Neuronal stem cell (in vitro differentiated cells): ENCODE measurements around the gene LOXL1.
"Not testable (repeated sequence)": the region's sequence is repeated elsewhere in the genome, so short reads cannot be mapped to it uniquely, and the experiment has no call there.

Experiments used
- DNase-seq: peaks from one replicate; pipeline ENCODE4 v3.0.0-alpha.2; 2013; ENCODE audit warnings: low spot score
- H2AFZ ChIP-seq: one replicate; pipeline ENCODE4 v1.6.1; 2013; ENCODE audit warnings: mild to moderate bottlenecking, low read length, inconsistent platforms
- H2AK5ac ChIP-seq: 2 replicates; pipeline ENCODE4 v1.6.1; 2013; ENCODE audit warnings: low read depth, mild to moderate bottlenecking, inconsistent platforms, low read length, moderate library complexity, mixed read lengths
- H2BK120ac ChIP-seq: 2 replicates; pipeline ENCODE4 v1.6.1; 2013; ENCODE audit warnings: low read depth, mild to moderate bottlenecking, inconsistent platforms, low read length, moderate library complexity, mixed read lengths
- H2BK12ac ChIP-seq: one replicate; pipeline ENCODE4 v1.6.1; 2013; ENCODE audit warnings: low read length, inconsistent platforms
- H2BK15ac ChIP-seq: 2 replicates; pipeline ENCODE4 v1.6.1; 2013; ENCODE audit warnings: mild to moderate bottlenecking, low read length, inconsistent platforms, mixed read lengths
- H2BK5ac ChIP-seq: one replicate; pipeline ENCODE4 v1.6.1; 2013; ENCODE audit warnings: inconsistent platforms, mild to moderate bottlenecking, low read length, moderate library complexity
- H3K14ac ChIP-seq: one replicate; pipeline ENCODE4 v1.6.1; 2013; ENCODE audit warnings: low read length, inconsistent platforms
- H3K18ac ChIP-seq: 2 replicates; pipeline ENCODE4 v1.6.1; 2013; ENCODE audit warnings: low read length, inconsistent platforms
- H3K23ac ChIP-seq: 2 replicates; pipeline ENCODE4 v1.6.1; 2013; ENCODE audit warnings: low read depth, mild to moderate bottlenecking, mixed read lengths, low read length, inconsistent platforms; ENCODE audit not compliant: poor library complexity
- H3K27ac ChIP-seq: replicated peaks from 3 replicates; pipeline ENCODE4 v1.5.1; 2013; ENCODE audit warnings: low read length, inconsistent platforms
- H3K27me3 ChIP-seq, 3 experiments: 2 replicates each; pipeline ENCODE4 v1.6.1; 2013; ENCODE audit warnings: low read length in 3 of 3, mild to moderate bottlenecking in 2 of 3, inconsistent platforms in 1 of 3, low read depth in 1 of 3, mixed read lengths in 1 of 3, moderate library complexity in 1 of 3; ENCODE audit not compliant: control insufficient read depth in 3 of 3, insufficient read depth in 3 of 3
- H3K36me3 ChIP-seq, 2 donors: replicated peaks in 1 of 2; 2 replicates each; pipeline ENCODE4 v1.6.1; 2013; ENCODE audit warnings: low read length in 2 of 2; ENCODE audit not compliant: control insufficient read depth in 2 of 2, insufficient read depth in 2 of 2
- H3K4ac ChIP-seq: 2 replicates; pipeline ENCODE4 v1.6.1; 2013; ENCODE audit warnings: inconsistent platforms, mild to moderate bottlenecking, low read length, moderate library complexity
- H3K4me1 ChIP-seq, 2 donors: 1 replicate in 1 of 2; 2 replicates in 1 of 2; pipeline ENCODE4 v1.6.1; 2013; ENCODE audit warnings: low read length in 2 of 2, low read depth in 1 of 2; ENCODE audit not compliant: control insufficient read depth in 2 of 2, insufficient read depth in 1 of 2
- H3K4me2 ChIP-seq: one replicate; pipeline ENCODE4 v1.6.1; 2013; ENCODE audit warnings: mild to moderate bottlenecking, low read length, inconsistent platforms; ENCODE audit not compliant: insufficient read depth, poor library complexity, severe bottlenecking
- H3K4me3 ChIP-seq, 2 donors: 2 replicates each; pipeline ENCODE4 v1.5.1; 2013; ENCODE audit warnings: low read length in 2 of 2, mild to moderate bottlenecking in 2 of 2, inconsistent platforms in 1 of 2, moderate library complexity in 1 of 2
- H3K79me1 ChIP-seq: one replicate; pipeline ENCODE4 v1.6.1; 2013; ENCODE audit warnings: low read depth, mild to moderate bottlenecking, inconsistent platforms, low read length, moderate library complexity
- H3K9ac ChIP-seq: one replicate; pipeline ENCODE4 v1.6.1; 2013; ENCODE audit warnings: mild to moderate bottlenecking, low read depth, low read length, inconsistent platforms; ENCODE audit not compliant: poor library complexity
- H3K9me3 ChIP-seq, 2 donors: replicated peaks in 1 of 2; 2 replicates each; pipeline versions ENCODE3 to v1.6.1; 2013; ENCODE audit warnings: low read length in 2 of 2, mild to moderate bottlenecking in 2 of 2, inconsistent platforms in 1 of 2, low read depth in 1 of 2, mixed read lengths in 1 of 2, moderate library complexity in 1 of 2; ENCODE audit not compliant: control insufficient read depth in 2 of 2, insufficient read depth in 1 of 2
- H4K8ac ChIP-seq: one replicate; pipeline ENCODE4 v1.6.1; 2013; ENCODE audit warnings: low read depth, mild to moderate bottlenecking, inconsistent platforms, low read length, moderate library complexity
- H4K91ac ChIP-seq: one replicate; pipeline ENCODE4 v1.6.1; 2013; ENCODE audit warnings: low read length, low read depth, mild to moderate bottlenecking, inconsistent platforms; ENCODE audit not compliant: poor library complexity
- WGBS, 2 donors: extraction: QIAGEN DNeasy Blood & Tissue Kit; methylation state at CpG; one replicate each; pipeline ENCODE4 v1.1.7; 2013; ENCODE audit warnings: missing lambda C conversion rate in 2 of 2, mixed read lengths in 1 of 2; ENCODE audit not compliant: insufficient read length in 2 of 2, insufficient replicate concordance in 1 of 2; ENCODE audit errors: extremely low coverage in 2 of 2; 5-methylcytosine and 5-hydroxymethylcytosine counted together

Gene LOXL1

DNA sequence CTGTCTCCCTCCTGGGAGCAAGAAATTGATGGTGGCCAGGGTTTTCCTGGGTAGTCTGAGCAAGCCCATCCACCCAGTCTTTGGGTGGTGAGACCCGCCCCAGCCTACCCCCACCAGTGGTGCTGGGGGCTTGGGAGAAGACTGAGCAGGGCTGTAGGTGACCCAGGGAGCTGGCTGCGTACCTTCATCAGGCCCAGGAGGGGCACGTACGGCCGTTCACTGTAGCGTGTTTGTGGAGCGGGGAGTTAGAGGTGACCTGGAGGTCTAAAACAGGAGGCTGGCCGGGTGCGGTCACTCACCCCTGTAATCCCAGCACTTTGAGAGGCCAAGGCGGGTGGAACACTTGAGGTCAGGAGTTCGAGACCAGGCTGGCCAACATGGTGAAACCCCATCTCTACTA lies 11.5 kb downstream of the LOXL1 start:
- Histone ChIP-seq H3K18ac (peak overlapping the region; percentile 50), H4K8ac (no peak overlapping the region)

DNA sequence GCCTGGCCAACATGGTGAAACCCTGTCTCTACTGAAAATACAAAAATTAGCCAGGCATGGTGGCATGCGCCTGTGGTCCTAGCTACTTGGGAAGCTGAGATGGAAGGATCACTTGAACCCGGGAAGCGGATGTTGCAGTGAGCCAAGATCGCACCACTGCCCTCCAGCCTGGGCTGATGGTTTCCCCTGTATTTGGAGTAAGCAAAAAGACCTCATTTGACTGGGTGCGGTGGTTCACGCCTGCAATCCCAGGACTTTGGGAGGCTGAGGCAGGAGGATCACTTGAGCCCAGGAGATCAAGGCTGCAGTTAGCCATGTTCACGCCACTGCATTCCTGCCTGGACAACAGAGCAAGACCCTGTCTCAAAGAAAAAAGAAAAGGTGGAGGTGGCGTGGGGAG lies 12.3 kb downstream of the LOXL1 start:
- H2AFZ ChIP-seq, H3K27ac ChIP-seq, DNase-seq, H3K4ac ChIP-seq, H3K4me3 ChIP-seq, H4K8ac ChIP-seq, H3K9me3 ChIP-seq, H3K36me3 ChIP-seq, H2AK5ac ChIP-seq, H3K14ac ChIP-seq, H3K18ac ChIP-seq, H3K4me2 ChIP-seq, H2BK5ac ChIP-seq, H2BK15ac ChIP-seq, H4K91ac ChIP-seq, H2BK120ac ChIP-seq, H3K79me1 ChIP-seq, H3K23ac ChIP-seq, H2BK12ac ChIP-seq, H3K27me3 ChIP-seq: not testable (repeated sequence)
- no CpG with 5 or more reads among the region's 8 CpGs for WGBS, 2 donors
- H3K4me1 ChIP-seq, result peaks cover 23 to 25% of the 10 kb centered on the region in 2 donors
- peak overlapping the region; percentile 22 for H3K9ac ChIP-seq

More for the DNA sequence above, 11.5 kb downstream of the LOXL1 start:
- H3K27me3 ChIP-seq, result peaks cover 0 to 1% (median 0%) of the 10 kb centered on the region in 3 experiments
- H3K4ac ChIP-seq, result no peak overlapping the region
- no peak overlapping the region for H3K9ac ChIP-seq
- no CpG with 5 or more reads among the region's 11 CpGs for WGBS, 2 donors
- no peak for DNase-seq
- H3K79me1 ChIP-seq, result peaks cover 6% of the 10 kb centered on the region
- H3K14ac ChIP-seq, result no peak overlapping the region
- H3K4me1 ChIP-seq, result peaks cover 23 to 25% of the 10 kb centered on the region in 2 donors
- no peak overlapping the region for H2BK12ac ChIP-seq
- H3K4me2 ChIP-seq, result no peak overlapping the region
- H2AFZ ChIP-seq, result no peak overlapping the region
- no peak overlapping the region for H4K91ac ChIP-seq
- no peak overlapping the region for H2BK5ac ChIP-seq
- H2BK120ac ChIP-seq, result no peak overlapping the region
- no peak overlapping the region for H2BK15ac ChIP-seq
- no peak overlapping the region for H3K23ac ChIP-seq
- H3K36me3 ChIP-seq, result no peaks in the 10 kb centered on the region
- no peak overlapping the region for H3K4me3 ChIP-seq
- no peaks in the 10 kb centered on the region for H3K9me3 ChIP-seq
- no peak overlapping the region for H3K27ac ChIP-seq
- H2AK5ac ChIP-seq, result peak overlapping the region; percentile 43

DNA sequence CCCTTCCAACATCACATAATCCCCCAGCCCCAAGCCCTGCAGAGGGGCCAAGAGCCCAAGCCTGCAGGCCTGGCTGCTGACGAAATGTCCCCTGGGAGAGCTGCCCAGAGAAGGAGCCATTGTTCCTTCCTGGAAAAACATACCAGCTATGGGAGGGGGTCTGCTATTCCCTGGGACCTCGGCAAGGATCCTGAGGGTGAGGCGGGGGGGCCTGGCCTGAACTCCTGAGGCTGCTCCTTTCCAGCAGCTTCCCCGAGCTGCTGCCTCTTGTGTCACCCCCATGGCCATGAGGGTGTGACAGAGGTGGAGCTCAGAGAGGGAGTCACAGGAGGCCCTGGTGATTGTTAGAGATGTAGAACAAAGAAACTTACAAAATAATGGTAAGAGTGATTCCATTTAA lies 12.9 kb downstream of the LOXL1 start:
- no peak overlapping the region for H3K23ac ChIP-seq
- peaks cover 6% of the 10 kb centered on the region for H3K79me1 ChIP-seq
- H2AK5ac ChIP-seq, result no peak overlapping the region
- no peak overlapping the region for H3K4ac ChIP-seq
- no peak overlapping the region for H4K91ac ChIP-seq
- H2AFZ ChIP-seq, result no peak overlapping the region
- peak overlapping the region; percentile 21 for H3K9ac ChIP-seq
- no peak overlapping the region for H3K27ac ChIP-seq
- H4K8ac ChIP-seq, result no peak overlapping the region
- peak overlapping the region; percentile 39 for H3K14ac ChIP-seq
- no peak overlapping the region for H2BK15ac ChIP-seq
- peak overlapping the region; percentile 30 for H3K18ac ChIP-seq
- no peaks in the 10 kb centered on the region for H3K9me3 ChIP-seq
- no peak overlapping the region for H2BK5ac ChIP-seq
- H3K4me1 ChIP-seq, result peaks cover 23 to 28% of the 10 kb centered on the region in 2 donors
- no peak overlapping the region for H2BK12ac ChIP-seq
- peaks cover 0 to 3% of the 10 kb centered on the region in 2 donors for H3K36me3 ChIP-seq
- no peak overlapping the region for H3K4me2 ChIP-seq
- WGBS, 2 donors, result no CpG with 5 or more reads among the region's 4 CpGs
- peaks cover 0 to 8% (median 0%) of the 10 kb centered on the region in 3 experiments for H3K27me3 ChIP-seq
- H3K4me3 ChIP-seq, result no peak overlapping the region
- H2BK120ac ChIP-seq, result no peak overlapping the region
- no peak for DNase-seq

DNA sequence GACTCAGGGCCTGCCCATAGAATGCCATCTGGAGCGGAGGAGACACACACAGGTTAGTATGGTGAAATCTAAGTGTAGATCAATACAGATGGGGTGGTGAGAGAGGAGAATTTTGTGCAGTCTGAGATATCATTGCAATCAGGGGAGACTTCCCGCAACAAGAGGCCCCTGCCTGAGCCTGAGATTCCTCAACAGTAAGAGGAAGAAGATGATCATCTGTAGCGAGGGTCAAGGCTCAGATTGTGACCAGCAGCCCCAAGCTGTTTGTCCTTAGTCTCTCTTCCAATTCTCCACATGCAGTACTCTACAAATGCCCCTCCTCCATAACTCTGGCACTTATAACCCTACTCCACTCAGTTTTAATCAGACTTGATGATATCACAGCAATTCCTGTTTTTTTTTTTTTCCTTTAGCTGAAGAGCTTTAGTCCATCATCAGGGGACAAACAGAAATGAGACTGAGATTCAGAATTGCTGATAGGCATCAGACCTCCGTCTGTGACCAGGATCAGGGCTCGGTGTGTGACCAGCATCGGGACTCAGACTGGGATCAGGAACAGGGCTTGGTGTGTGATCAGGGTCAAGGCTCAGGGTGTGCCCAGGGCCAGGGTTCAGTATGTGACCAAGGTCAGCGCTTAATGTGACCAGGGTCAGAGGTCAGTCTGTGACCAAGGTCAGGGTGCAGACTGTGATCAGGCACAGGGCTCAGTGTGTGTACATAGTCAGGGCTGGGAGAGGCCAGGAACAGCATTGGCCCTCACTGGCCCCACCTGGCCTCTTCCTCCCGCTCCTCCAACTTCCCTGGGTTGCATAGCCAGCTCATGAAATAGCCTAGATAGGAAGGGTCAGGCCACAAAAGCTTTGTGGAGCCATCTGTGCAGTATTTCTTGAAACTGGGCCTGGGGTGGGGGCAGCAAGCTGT lies 14.1 kb downstream of the LOXL1 start:
- Histone ChIP-seq H4K8ac (no peak overlapping the region), H3K79me1 (peaks cover 6% of the 10 kb centered on the region), H3K36me3 (peaks cover 0 to 3% of the 10 kb centered on the region in 2 donors), H4K91ac (no peak overlapping the region), H3K4me3 (no peak overlapping the region), H3K23ac (no peak overlapping the region), H2AFZ (no peak overlapping the region), H3K27ac (no peak overlapping the region), H3K4ac (no peak overlapping the region), H2BK5ac (no peak overlapping the region), H3K14ac (no peak overlapping the region), H2BK120ac (no peak overlapping the region), H3K9ac (no peak overlapping the region), H3K18ac (no peak overlapping the region), H3K4me1 (peaks cover 23 to 33% of the 10 kb centered on the region in 2 donors), H2AK5ac (no peak overlapping the region), H3K27me3 (peaks cover 0 to 8% (median 0%) of the 10 kb centered on the region in 3 experiments), H3K9me3 (no peaks in the 10 kb centered on the region), H2BK12ac (no peak overlapping the region), H3K4me2 (no peak overlapping the region), H2BK15ac (no peak overlapping the region)
- DNase-seq, result no peak
- no CpG with 5 or more reads among the region's 8 CpGs for WGBS, 2 donors
